ENCODE results near the gene PIP4K2B. TPM values are rescaled to one million over a fixed set of nuclear protein-coding genes. Genes with fewer than 3 reads are reported as not detected.

PIP4K2B gene
- total RNA-seq, 2 experiments from 2014 or later, result 17.0 to 17.2 TPM

DNA sequence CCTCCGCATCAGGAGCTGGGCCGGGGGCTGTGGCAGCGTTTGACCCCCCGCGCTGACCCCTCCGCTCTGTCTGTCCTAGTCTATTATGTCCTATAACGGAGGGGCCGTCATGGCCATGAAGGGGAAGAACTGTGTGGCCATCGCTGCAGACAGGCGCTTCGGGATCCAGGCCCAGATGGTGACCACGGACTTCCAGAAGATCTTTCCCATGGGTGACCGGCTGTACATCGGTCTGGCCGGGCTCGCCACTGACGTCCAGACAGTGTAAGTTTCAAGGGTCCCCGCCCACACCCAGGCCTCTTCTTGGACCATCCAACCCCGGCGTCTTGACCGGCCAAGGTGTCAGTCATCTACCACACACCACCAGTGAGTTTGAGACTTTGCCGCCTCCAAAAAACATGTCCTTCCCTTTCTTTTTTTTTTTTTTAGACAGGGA, 46.3 kb downstream of the PIP4K2B start:
- TF ChIP-seq, protein P1, sequence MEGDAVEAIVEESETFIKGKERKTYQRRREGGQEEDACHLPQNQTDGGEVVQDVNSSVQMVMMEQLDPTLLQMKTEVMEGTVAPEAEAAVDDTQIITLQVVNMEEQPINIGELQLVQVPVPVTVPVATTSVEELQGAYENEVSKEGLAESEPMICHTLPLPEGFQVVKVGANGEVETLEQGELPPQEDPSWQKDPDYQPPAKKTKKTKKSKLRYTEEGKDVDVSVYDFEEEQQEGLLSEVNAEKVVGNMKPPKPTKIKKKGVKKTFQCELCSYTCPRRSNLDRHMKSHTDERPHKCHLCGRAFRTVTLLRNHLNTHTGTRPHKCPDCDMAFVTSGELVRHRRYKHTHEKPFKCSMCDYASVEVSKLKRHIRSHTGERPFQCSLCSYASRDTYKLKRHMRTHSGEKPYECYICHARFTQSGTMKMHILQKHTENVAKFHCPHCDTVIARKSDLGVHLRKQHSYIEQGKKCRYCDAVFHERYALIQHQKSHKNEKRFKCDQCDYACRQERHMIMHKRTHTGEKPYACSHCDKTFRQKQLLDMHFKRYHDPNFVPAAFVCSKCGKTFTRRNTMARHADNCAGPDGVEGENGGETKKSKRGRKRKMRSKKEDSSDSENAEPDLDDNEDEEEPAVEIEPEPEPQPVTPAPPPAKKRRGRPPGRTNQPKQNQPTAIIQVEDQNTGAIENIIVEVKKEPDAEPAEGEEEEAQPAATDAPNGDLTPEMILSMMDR (IDR thresholded peaks at IDR 0.05), result no peak
- H3K4me1 ChIP-seq (ENCODE audit: insufficient read depth, low read length), result peaks cover 66% of the 10 kb centered on the region
- H3K9me3 ChIP-seq (ENCODE audit: control insufficient read depth in 1 of 2, insufficient read depth in 1 of 2, low read length in 2 of 2), result peaks cover 0 to 15% of the 10 kb centered on the region in 2 experiments
- Mint-ChIP-seq H3K4me3 (peak overlapping the region; percentile 99), H3K27me3 (peaks cover 27% of the 10 kb centered on the region), H3K36me3 (ENCODE audit: low read depth) (peaks cover 34% of the 10 kb centered on the region), H3K9me3 (no peaks in the 10 kb centered on the region), H3K4me1 (ENCODE audit: low read depth) (peaks cover 38% of the 10 kb centered on the region), H3K27ac (peak overlapping the region; percentile 83)
- ATAC-seq (ENCODE audit: poor library complexity), result no peak
- peaks cover 35% of the 10 kb centered on the region for H3K36me3 ChIP-seq (ENCODE audit: insufficient read depth, low read length)
- no peak for DNase-seq
- CTCF ChIA-PET, result interaction anchor here (1.2 kb wide), 1 partner anchor 46 kb away, joined by 4 read pairs; no protein-coding TSS in a partner anchor
- intact Hi-C loops (cut with DNase I, micrococcal nuclease), result loop anchor here (2.0 to 10.0 kb wide), 6 partner anchors 24 to 402 kb away; partner anchors contain the start of genes MLLT6 (in 2 of the 2), CWC25 (in 1 of the 2) and PLXDC1 (in 1 of the 2)
- H3K27me3 ChIP-seq (ENCODE audit: control insufficient read depth in 1 of 2, insufficient read depth in 2 of 2, low read length in 2 of 2), result peaks cover 27 to 28% of the 10 kb centered on the region in 2 experiments
- peak overlapping the region; percentile 80 for H3K27ac ChIP-seq (ENCODE audit: low read depth in 1 of 2, low read length in 2 of 2)
- H3K4me3 ChIP-seq (ENCODE audit: low read length), result peak overlapping the region; percentile 90
- POLR2A ChIA-PET, result interaction anchor here (0.7 to 2.5 kb wide), 4 partner anchors 8 to 100 kb away, joined by 4 to 22 read pairs (median 9); partner anchors contain the start of genes MLLT6 and RPL23

DNA sequence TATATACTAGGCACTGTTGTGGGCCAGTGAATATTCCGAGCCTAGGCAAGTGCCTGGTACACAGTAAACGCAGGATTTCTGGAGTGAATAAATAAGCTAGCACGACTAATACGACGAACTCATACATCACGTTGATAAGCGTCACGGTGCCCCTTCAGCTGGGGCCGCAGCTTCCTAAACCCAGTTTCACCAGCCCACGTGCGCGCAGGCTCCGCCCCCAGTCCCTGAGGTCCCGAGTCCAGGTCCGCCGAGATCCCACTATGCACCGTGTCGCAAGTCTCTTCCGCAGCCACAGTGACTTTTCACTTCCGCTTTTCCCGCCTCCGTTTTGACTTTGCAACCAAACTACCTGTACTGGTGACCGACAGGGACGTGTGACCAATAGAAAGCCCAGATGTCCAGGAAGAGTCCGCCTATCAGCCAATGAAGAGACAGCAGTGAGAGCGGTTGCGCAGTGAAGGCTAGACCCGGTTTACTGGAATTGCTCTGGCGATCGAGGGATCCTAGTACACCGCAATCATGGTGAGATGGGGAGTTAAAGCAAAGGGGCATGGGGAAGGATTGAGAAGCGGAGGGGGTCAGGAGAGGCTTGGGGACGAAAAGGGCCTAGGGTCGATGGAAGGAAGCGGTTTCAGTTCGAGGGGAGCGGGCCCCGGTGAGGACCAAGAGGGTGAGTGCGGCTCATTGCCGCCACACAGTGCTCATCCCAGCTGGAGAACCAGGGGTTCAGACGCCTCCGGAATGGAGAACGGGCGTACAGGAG, 46.9 kb downstream of the PIP4K2B start, which contains the start of gene PSMB3:
Gene PSMB3, plus strand, starts transcription at position 434 of the 763 bp plus-strand sequence. Its CDS starts 86 bp downstream, at position 520.
- H3K27ac ChIP-seq (ENCODE audit: low read depth in 1 of 2, low read length in 2 of 2), result peak within 1 kb of the TSS; percentile 80 to 93
- Mint-ChIP-seq H3K27ac (peak within 1 kb of the TSS; percentile 83), H3K27me3 (peaks cover 27% of the 10 kb centered on the region), H3K36me3 (ENCODE audit: low read depth) (peaks cover 34% of the 10 kb centered on the region), H3K4me3 (peak within 1 kb of the TSS; percentile 99), H3K4me1 (ENCODE audit: low read depth) (peaks cover 38% of the 10 kb centered on the region), H3K9me3 (no peaks in the 10 kb centered on the region)
- H3K9me3 ChIP-seq (ENCODE audit: control insufficient read depth in 1 of 2, insufficient read depth in 1 of 2, low read length in 2 of 2), result peaks cover 0 to 15% of the 10 kb centered on the region in 2 experiments
- ChIA-PET POLR2A (interaction anchor here (0.8 to 2.8 kb wide), 17 partner anchors 9 to 709 kb away, joined by 3 to 22 read pairs (median 5); partner anchors contain the start of genes CDK12, CISD3, LASP1 and MLLT6), CTCF (interaction anchor here (0.8 to 1.2 kb wide), 2 partner anchors 17 to 46 kb away, joined by 3 to 4 read pairs; no protein-coding TSS in a partner anchor)
- DNase-seq (peak; percentile 86 to 100 (median 93)), ATAC-seq (ENCODE audit: poor library complexity) (peak; percentile 85)
- peaks cover 29% of the 10 kb centered on the region for H3K36me3 ChIP-seq (ENCODE audit: insufficient read depth, low read length)
- peaks cover 30 to 33% of the 10 kb centered on the region in 2 experiments for H3K27me3 ChIP-seq (ENCODE audit: control insufficient read depth in 1 of 2, insufficient read depth in 2 of 2, low read length in 2 of 2)
- intact Hi-C loops (cut with DNase I, micrococcal nuclease), result loop anchor here (1.0 to 10.0 kb wide), 7 partner anchors 24 to 402 kb away; partner anchors contain the start of genes MLLT6 (in 2 of the 2), CWC25 (in 1 of the 2), PIP4K2B (in 1 of the 2) and PLXDC1 (in 1 of the 2)
- peak within 1 kb of the TSS; percentile 90 for H3K4me3 ChIP-seq (ENCODE audit: low read length)
- TF ChIP-seq, protein P1 (IDR thresholded peaks at IDR 0.05), result no peak
- peaks cover 68% of the 10 kb centered on the region for H3K4me1 ChIP-seq (ENCODE audit: insufficient read depth, low read length)

DNA sequence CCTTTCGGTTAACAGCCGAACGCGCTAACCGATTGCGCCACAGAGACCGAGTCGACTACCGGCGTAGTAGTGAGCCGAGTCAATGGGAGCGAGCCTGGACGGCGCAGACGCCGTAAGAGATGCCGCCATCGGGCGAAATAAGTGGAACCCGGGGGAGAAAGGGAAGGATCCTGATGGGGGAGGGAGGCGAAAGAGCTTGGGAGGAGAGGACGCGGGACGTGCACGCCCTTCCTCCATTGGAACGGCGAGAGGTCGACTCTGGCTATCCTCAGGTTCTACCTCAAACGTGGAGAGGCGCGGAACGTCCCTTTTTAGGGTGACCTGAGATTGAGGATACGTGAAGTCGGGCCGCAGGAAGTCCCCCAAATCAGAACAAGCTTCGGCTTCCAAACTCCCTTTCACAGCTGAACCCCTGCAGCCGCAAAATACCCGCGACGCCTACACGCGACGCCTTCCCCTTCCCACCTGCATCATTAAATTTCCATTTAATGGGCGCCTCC, 47.5 kb downstream of the PIP4K2B start:
- intact Hi-C loops (cut with DNase I, micrococcal nuclease), result loop anchor here (1.0 to 10.0 kb wide), 8 partner anchors 22 to 403 kb away; partner anchors contain the start of genes MLLT6 (in 2 of the 2), CISD3 (in 1 of the 2), CWC25 (in 1 of the 2) and PIP4K2B (in 1 of the 2)
- Mint-ChIP-seq H3K9me3 (no peaks in the 10 kb centered on the region), H3K36me3 (ENCODE audit: low read depth) (peaks cover 34% of the 10 kb centered on the region), H3K27ac (peak overlapping the region; percentile 83), H3K27me3 (peaks cover 29% of the 10 kb centered on the region), H3K4me1 (ENCODE audit: low read depth) (peaks cover 39% of the 10 kb centered on the region), H3K4me3 (peak overlapping the region; percentile 99)
- Histone ChIP-seq H3K4me1 (ENCODE audit: insufficient read depth, low read length) (peaks cover 73% of the 10 kb centered on the region), H3K36me3 (ENCODE audit: insufficient read depth, low read length) (peaks cover 24% of the 10 kb centered on the region), H3K4me3 (ENCODE audit: low read length) (peak overlapping the region; percentile 90), H3K27me3 (ENCODE audit: control insufficient read depth in 1 of 2, insufficient read depth in 2 of 2, low read length in 2 of 2) (peaks cover 36 to 38% of the 10 kb centered on the region in 2 experiments), H3K27ac (ENCODE audit: low read depth in 1 of 2, low read length in 2 of 2) (peak overlapping the region; percentile 80 to 93), H3K9me3 (ENCODE audit: control insufficient read depth in 1 of 2, insufficient read depth in 1 of 2, low read length in 2 of 2) (peaks cover 0 to 15% of the 10 kb centered on the region in 2 experiments)
- ChIA-PET CTCF (interaction anchor here (0.8 to 1.2 kb wide), 2 partner anchors 17 to 45 kb away, joined by 3 to 4 read pairs; no protein-coding TSS in a partner anchor), POLR2A (interaction anchor here (0.8 to 2.8 kb wide), 18 partner anchors 10 to 709 kb away, joined by 3 to 22 read pairs (median 6); partner anchors contain the start of genes CDK12, CISD3, LASP1 and MLLT6)
- TF ChIP-seq, protein P1 (IDR thresholded peaks at IDR 0.05), result no peak
- peak; percentile 37 for ATAC-seq (ENCODE audit: poor library complexity)
- peak; percentile 79 to 92 (median 84) for DNase-seq

All from CD4-positive, alpha-beta T cell (primary cell).